Hematopoietic multipotent progenitor cell treated with erythropoietin and hydrocortisone succinate and interleukin-3 and kit ligand, for 4 days (in vitro differentiated cells): ENCODE data around the gene PCED1B.

ENCODE experiments used
- DNase-seq: peaks from one replicate; pipeline ENCODE4 v3.0.0-alpha.2; 2015

Gene PCED1B

DNA sequence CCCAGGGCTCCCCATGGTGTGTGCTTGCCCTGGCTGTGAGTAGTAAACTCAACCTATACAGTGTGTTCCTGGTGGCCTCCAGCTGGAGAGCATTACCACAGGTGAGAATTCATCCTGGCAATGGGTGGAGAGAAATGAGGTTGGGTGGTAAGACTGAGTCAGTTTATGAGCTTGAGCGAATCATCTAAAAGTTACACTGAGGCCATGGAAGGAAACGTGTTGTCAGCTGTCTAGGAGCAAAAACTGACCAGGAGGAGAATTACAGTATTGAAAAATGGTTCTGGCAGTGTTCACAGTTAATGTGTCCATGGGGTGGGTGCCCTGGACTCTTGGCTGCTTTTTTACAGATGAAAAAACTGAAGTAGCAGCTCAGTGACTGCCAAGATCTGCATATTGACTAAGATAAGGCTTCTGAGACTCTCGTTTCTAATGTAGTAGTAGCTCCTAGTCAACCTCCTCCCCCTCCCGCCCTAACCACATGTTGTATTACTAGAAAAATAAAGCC, 202.3 kb downstream of the PCED1B start:
- peak; percentile 81 for DNase-seq

DNA sequence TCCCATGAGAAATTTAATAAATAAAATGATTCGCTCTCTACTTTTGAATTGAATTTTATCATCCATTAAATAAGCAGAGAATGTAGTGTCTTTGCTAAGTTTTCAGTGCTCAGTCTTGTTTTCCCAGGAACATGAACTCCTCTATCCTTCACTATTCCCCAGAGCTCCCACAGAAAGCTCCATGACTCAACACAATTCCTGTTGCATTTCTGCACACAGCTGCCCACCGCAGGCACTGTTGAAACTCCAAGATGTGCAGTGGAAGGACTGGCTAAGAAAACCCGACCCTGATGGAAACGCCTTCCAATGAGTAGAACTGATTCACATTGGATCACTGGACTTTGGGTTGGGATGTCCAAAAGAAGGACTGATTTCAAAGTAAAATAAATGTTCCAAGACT, 202.8 kb downstream of the PCED1B start:
- no peak for DNase-seq
